SK-N-SH (cell line): ENCODE data around the gene OLFM1. TPM values are rescaled to one million over a fixed set of nuclear protein-coding genes. Genes with fewer than 3 reads are reported as not detected.

Source experiments
- CTCF ChIA-PET: fragments of 300-600, 350-600 bp; formaldehyde crosslinking; extraction: SDS; loops from one replicate; lab custom pipeline; 2021; lab: Yijun Ruan, JAX
- POLR2A ChIA-PET: fragments of 350-600 bp; sonication (Branson Sonifier 250); formaldehyde crosslinking; extraction: SDS; loops from one replicate; lab custom pipeline; 2020; ENCODE audit warnings: antibody characterized with exemption, inconsistent platforms; lab: Yijun Ruan, JAX
- DNase-seq: peaks from one replicate; pipeline ENCODE4 v3.0.0; 2012
- H2AFZ ChIP-seq: fragments of 200-600 bp; sonication (generic); 2 replicates; pipeline ENCODE4 v1.8.1; 2016; ENCODE audit warnings: antibody characterized with exemption, mild to moderate bottlenecking, low read depth
- H3F3A ChIP-seq: fragments of 200-600 bp; sonication (generic); replicated peaks from 2 replicates; pipeline ENCODE3; 2016; ENCODE audit warnings: antibody characterized with exemption, mild to moderate bottlenecking; ENCODE audit not compliant: insufficient read depth
- H3K27ac ChIP-seq, 2 experiments: fragments of 200-500 bp in 1 of 2; fragments of 200-600 bp in 1 of 2; sonication (Bioruptor generic) in 1 of 2; sonication (generic), shearing (Covaris generic) in 1 of 2; 2 replicates each; pipeline versions ENCODE4 v1.5.1 to v1.6.1; 2014 to 2016; ENCODE audit warnings: low read depth in 2 of 2, inconsistent platforms in 1 of 2, low read length in 1 of 2, mild to moderate bottlenecking in 1 of 2, mixed read lengths in 1 of 2
- H3K27me3 ChIP-seq: fragments of 200-600 bp; sonication (generic), shearing (Covaris generic); 2 replicates; pipeline ENCODE4 v1.6.1; 2016; ENCODE audit warnings: mixed run types; ENCODE audit not compliant: insufficient read depth
- H3K36me3 ChIP-seq, 2 experiments: fragments of 200-500 bp in 1 of 2; fragments of 200-600 bp in 1 of 2; sonication (Bioruptor generic) in 1 of 2; sonication (generic) in 1 of 2; replicated peaks in 1 of 2; 2 replicates each; pipeline versions ENCODE3 to v1.5.1; 2014 to 2016; ENCODE audit warnings: low read length in 1 of 2, mild to moderate bottlenecking in 1 of 2; ENCODE audit not compliant: insufficient read depth in 2 of 2, control insufficient read depth in 1 of 2
- H3K4me1 ChIP-seq, 2 experiments: fragments of 200-500 bp in 1 of 2; fragments of 200-600 bp in 1 of 2; sonication (Bioruptor generic) in 1 of 2; sonication (generic), shearing (Covaris generic) in 1 of 2; 2 replicates each; pipeline versions ENCODE4 v1.5.1 to v1.6.1; 2014 to 2016; ENCODE audit warnings: low read depth in 1 of 2, low read length in 1 of 2, mixed run types in 1 of 2; ENCODE audit not compliant: insufficient read depth in 2 of 2, control insufficient read depth in 1 of 2
- H3K4me2 ChIP-seq: fragments of 200-600 bp; sonication (generic), shearing (Covaris generic); 2 replicates; pipeline ENCODE4 v1.6.1; 2017; ENCODE audit warnings: mixed run types
- H3K4me3 ChIP-seq, 2 experiments: fragments of 200-500 bp in 1 of 2; fragments of 200-600 bp in 1 of 2; sonication (Bioruptor generic) in 1 of 2; sonication (generic), shearing (Covaris generic) in 1 of 2; 2 replicates each; pipeline versions ENCODE4 v1.5.1 to v1.8.1; 2014 to 2016; ENCODE audit warnings: low read depth in 2 of 2, inconsistent platforms in 1 of 2, low read length in 1 of 2, mild to moderate bottlenecking in 1 of 2, mixed read lengths in 1 of 2, moderate library complexity in 1 of 2
- H3K79me2 ChIP-seq: fragments of 200-600 bp; sonication (generic); 2 replicates; pipeline ENCODE4 v1.8.1; 2017; ENCODE audit warnings: mild to moderate bottlenecking; ENCODE audit not compliant: insufficient read depth
- H3K9ac ChIP-seq: fragments of 200-600 bp; sonication (generic); 2 replicates; pipeline ENCODE4 v1.6.1; 2017; ENCODE audit warnings: mixed run types
- H3K9me2 ChIP-seq: fragments of 200-600 bp; sonication (generic); 2 replicates; pipeline ENCODE4 v1.6.1; 2017; ENCODE audit warnings: mixed run types
- H3K9me3 ChIP-seq: fragments of 200-600 bp; sonication (generic); 2 replicates; pipeline ENCODE4 v1.6.1; 2017; ENCODE audit warnings: mixed run types, mild to moderate bottlenecking, moderate library complexity
- H4K20me1 ChIP-seq: fragments of 200-600 bp; sonication (generic); 2 replicates; pipeline ENCODE4 v1.6.1; 2017; ENCODE audit warnings: mild to moderate bottlenecking, mixed run types; ENCODE audit not compliant: insufficient read depth
- CHD2 ChIP-seq: fragments of 150-350 bp; IDR thresholded peaks from 2 replicates; pipeline ENCODE4 v1.6.1; 2018; ENCODE audit warnings: low read length; ENCODE audit not compliant: partially characterized antibody
- EP300 ChIP-seq, 2 experiments: IDR thresholded peaks; 2 replicates each; pipeline versions ENCODE4 v1.4.0 to v1.6.1; 2012; ENCODE audit warnings: borderline replicate concordance in 1 of 2, low read depth in 1 of 2, low read length in 1 of 2
- FOXM1 ChIP-seq: IDR thresholded peaks from 2 replicates; pipeline ENCODE4 v1.4.0; 2012; ENCODE audit warnings: low read depth, mild to moderate bottlenecking
- GABPA ChIP-seq: IDR thresholded peaks from 2 replicates; pipeline ENCODE4 v1.4.0; 2012; ENCODE audit warnings: low read depth, mild to moderate bottlenecking
- GATA2 ChIP-seq: sonication (generic); formaldehyde crosslinking; IDR thresholded peaks from 2 replicates; pipeline ENCODE4 v1.5.0; 2020; ENCODE audit warnings: mild to moderate bottlenecking, missing genetic modification reagents
- JUND ChIP-seq: IDR thresholded peaks from 2 replicates; pipeline ENCODE4 v1.4.0; 2012
- MEF2A ChIP-seq: IDR thresholded peaks from 2 replicates; pipeline ENCODE4 v1.4.0; 2012; ENCODE audit warnings: low read depth, borderline replicate concordance
- MXI1 ChIP-seq: IDR thresholded peaks from 2 replicates; pipeline ENCODE4 v1.6.1; 2012; ENCODE audit warnings: mild to moderate bottlenecking, low read depth, low read length, improper control_type of control experiment
- NFIC ChIP-seq: IDR thresholded peaks from 2 replicates; pipeline ENCODE4 v1.4.0; 2012; ENCODE audit warnings: borderline replicate concordance
- NRF1 ChIP-seq: IDR thresholded peaks from 2 replicates; pipeline ENCODE4 v1.6.1; 2012; ENCODE audit warnings: low read depth, mild to moderate bottlenecking, low read length
- RAD21 ChIP-seq: IDR thresholded peaks from 2 replicates; pipeline ENCODE4 v1.6.1; 2012; ENCODE audit warnings: mild to moderate bottlenecking, low read length
- RCOR1 ChIP-seq: fragments of 150-350 bp; IDR thresholded peaks from 2 replicates; pipeline ENCODE4 v1.6.1; 2017; ENCODE audit warnings: antibody characterized with exemption, low read length
- RXRA ChIP-seq: IDR thresholded peaks from 2 replicates; pipeline ENCODE4 v1.4.0; 2012; ENCODE audit warnings: low read depth, mild to moderate bottlenecking, borderline replicate concordance
- SIN3A ChIP-seq: IDR thresholded peaks from 2 replicates; pipeline ENCODE4 v1.6.1; 2012; ENCODE audit warnings: low read depth, mild to moderate bottlenecking, low read length, moderate library complexity, borderline replicate concordance
- YY1 ChIP-seq: IDR thresholded peaks from 2 replicates; pipeline ENCODE4 v1.4.0; 2012; ENCODE audit warnings: low read depth, mild to moderate bottlenecking
- WGBS: methylation state at CpG from one replicate; pipeline ENCODE4 v1.1.6; 2017; ENCODE audit warnings: low lambda C conversion rate; 5-methylcytosine and 5-hydroxymethylcytosine counted together
- polyA plus RNA-seq, 3 experiments: library from polyadenylated mRNA; depleted of rRNA; stranded (reverse); fragments of >200 nt; gene quantifications; 2 replicates each; pipeline ENCODE4 v1.2.3, GENCODE V29; 2012
- TF ChIP-seq, protein P1 (sequence below): IDR thresholded peaks from 2 replicates; pipeline ENCODE4 v1.6.1; 2012; ENCODE audit warnings: mild to moderate bottlenecking, low read depth, low read length, moderate library complexity
- TF ChIP-seq, protein P2 (sequence below): IDR thresholded peaks from 2 replicates; pipeline ENCODE4; 2012
- TF ChIP-seq, protein P3 (sequence below): IDR thresholded peaks from 2 replicates; pipeline ENCODE4 v1.4.0; 2012; ENCODE audit warnings: low read depth
- TF ChIP-seq, protein P4 (sequence below): IDR thresholded peaks from 2 replicates; pipeline ENCODE4 v1.4.0; 2012; ENCODE audit warnings: low read depth, borderline replicate concordance
- TF ChIP-seq, protein P5 (sequence below): fragments of 150-350 bp; IDR thresholded peaks from 2 replicates; pipeline ENCODE4 v1.6.1; 2017; ENCODE audit warnings: antibody characterized with exemption, low read length, low read depth, borderline replicate concordance

Gene OLFM1
- polyA plus RNA-seq, 1 of the 3 experiments (the other 2 are of a cell fraction): 15.9 TPM

DNA sequence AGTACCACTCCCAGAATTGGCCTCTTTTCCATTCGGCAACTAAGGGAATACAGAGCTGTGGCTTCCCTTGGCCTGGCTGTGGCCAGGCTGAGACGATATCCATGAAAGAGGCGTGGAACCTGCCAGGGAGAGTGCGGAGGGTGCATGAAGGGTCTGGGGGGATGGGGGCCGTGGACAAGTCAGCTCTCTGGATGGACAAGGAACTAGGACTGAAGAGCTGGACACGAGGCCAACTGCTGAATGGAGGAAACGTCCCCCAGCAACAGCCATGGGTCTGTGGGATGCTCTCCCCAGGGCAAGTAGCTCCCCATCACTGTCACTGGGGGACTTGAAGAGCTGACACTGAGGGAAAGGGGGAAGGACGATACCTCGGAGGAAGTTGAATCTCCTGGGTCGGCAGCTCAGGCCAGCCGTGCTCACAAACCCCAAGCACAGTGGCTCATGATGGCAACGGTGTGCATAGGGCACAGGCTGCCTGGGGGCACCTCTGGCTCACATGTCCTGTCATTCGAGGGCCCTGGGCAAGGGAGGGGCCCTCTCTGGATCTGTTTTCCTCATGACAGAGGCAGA lies 4.1 kb upstream of the OLFM1 start:
- DNase-seq: no peak

DNA sequence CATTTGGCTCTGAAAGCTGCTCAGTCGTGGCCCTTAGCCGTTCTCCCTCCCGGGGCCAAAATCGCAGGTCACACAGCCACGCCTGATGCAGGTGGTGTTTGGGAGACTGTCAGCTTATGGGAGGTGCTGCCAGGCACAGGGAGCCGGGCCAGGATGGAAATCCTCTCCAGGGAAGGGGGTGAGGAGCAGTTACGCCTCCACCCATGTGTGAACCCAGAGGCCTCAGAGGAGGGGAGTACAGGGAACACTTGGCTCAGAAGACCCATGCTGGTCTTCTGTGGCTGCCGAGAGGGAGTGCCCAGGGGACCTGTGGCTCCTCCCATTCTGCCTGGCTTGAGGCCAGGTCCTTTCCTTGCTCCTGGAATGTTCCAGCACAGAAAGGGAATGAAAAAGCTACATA lies 3.6 kb upstream of the OLFM1 start:
- H3K4me1 ChIP-seq: peaks cover 0 to 10% of the 10 kb centered on the region in 2 experiments; a peak in 1 of 4 replicates
- H3K4me3 ChIP-seq: no peak overlapping the region
- H3F3A ChIP-seq: peaks cover 4% of the 10 kb centered on the region
- H3K36me3 ChIP-seq: no peaks in the 10 kb centered on the region
- no peak overlapping the region for H3K4me2 ChIP-seq
- H3K9me2 ChIP-seq: no peaks in the 10 kb centered on the region
- no peaks in the 10 kb centered on the region for H3K9me3 ChIP-seq
- 67% methylated on average over 6 of the region's 8 CpGs for WGBS
- no peak for DNase-seq
- no peaks in the 10 kb centered on the region for H3K79me2 ChIP-seq
- no peak overlapping the region for H3K9ac ChIP-seq
- 0 out of 2 replicates have a peak, but pooled peaks cover 4% of the 10 kb centered on the region for H4K20me1 ChIP-seq
- CTCF ChIA-PET: interaction anchor here (0.8 to 9.9 kb wide), 4 partner anchors 100 to 390 kb away, joined by 3 to 290 read pairs (median 80); no protein-coding TSS in a partner anchor
- TF ChIP-seq MEF2A (no peak), EP300 (IDR thresholded peaks at IDR 0.05; ENCODE audit: borderline replicate concordance in 1 of 2, low read depth in 1 of 2, low read length in 1 of 2) (no peak), YY1 (no peak), NRF1 (no peak), SIN3A (no peak), GABPA (no peak), CHD2 (no peak), NFIC (no peak), FOXM1 (no peak), RAD21 (no peak), JUND (no peak), MXI1 (no peak)
- TF ChIP-seq, protein P1, sequence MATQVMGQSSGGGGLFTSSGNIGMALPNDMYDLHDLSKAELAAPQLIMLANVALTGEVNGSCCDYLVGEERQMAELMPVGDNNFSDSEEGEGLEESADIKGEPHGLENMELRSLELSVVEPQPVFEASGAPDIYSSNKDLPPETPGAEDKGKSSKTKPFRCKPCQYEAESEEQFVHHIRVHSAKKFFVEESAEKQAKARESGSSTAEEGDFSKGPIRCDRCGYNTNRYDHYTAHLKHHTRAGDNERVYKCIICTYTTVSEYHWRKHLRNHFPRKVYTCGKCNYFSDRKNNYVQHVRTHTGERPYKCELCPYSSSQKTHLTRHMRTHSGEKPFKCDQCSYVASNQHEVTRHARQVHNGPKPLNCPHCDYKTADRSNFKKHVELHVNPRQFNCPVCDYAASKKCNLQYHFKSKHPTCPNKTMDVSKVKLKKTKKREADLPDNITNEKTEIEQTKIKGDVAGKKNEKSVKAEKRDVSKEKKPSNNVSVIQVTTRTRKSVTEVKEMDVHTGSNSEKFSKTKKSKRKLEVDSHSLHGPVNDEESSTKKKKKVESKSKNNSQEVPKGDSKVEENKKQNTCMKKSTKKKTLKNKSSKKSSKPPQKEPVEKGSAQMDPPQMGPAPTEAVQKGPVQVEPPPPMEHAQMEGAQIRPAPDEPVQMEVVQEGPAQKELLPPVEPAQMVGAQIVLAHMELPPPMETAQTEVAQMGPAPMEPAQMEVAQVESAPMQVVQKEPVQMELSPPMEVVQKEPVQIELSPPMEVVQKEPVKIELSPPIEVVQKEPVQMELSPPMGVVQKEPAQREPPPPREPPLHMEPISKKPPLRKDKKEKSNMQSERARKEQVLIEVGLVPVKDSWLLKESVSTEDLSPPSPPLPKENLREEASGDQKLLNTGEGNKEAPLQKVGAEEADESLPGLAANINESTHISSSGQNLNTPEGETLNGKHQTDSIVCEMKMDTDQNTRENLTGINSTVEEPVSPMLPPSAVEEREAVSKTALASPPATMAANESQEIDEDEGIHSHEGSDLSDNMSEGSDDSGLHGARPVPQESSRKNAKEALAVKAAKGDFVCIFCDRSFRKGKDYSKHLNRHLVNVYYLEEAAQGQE: no peak
- TF ChIP-seq, protein P2, sequence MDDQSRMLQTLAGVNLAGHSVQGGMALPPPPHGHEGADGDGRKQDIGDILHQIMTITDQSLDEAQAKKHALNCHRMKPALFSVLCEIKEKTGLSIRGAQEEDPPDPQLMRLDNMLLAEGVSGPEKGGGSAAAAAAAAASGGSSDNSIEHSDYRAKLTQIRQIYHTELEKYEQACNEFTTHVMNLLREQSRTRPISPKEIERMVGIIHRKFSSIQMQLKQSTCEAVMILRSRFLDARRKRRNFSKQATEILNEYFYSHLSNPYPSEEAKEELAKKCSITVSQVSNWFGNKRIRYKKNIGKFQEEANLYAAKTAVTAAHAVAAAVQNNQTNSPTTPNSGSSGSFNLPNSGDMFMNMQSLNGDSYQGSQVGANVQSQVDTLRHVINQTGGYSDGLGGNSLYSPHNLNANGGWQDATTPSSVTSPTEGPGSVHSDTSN: no peak
- TF ChIP-seq, protein P3, sequence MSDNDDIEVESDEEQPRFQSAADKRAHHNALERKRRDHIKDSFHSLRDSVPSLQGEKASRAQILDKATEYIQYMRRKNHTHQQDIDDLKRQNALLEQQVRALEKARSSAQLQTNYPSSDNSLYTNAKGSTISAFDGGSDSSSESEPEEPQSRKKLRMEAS: no peak
- TF ChIP-seq, protein P4, sequence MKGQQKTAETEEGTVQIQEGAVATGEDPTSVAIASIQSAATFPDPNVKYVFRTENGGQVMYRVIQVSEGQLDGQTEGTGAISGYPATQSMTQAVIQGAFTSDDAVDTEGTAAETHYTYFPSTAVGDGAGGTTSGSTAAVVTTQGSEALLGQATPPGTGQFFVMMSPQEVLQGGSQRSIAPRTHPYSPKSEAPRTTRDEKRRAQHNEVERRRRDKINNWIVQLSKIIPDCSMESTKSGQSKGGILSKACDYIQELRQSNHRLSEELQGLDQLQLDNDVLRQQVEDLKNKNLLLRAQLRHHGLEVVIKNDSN: no peak
- TF ChIP-seq, protein P5, sequence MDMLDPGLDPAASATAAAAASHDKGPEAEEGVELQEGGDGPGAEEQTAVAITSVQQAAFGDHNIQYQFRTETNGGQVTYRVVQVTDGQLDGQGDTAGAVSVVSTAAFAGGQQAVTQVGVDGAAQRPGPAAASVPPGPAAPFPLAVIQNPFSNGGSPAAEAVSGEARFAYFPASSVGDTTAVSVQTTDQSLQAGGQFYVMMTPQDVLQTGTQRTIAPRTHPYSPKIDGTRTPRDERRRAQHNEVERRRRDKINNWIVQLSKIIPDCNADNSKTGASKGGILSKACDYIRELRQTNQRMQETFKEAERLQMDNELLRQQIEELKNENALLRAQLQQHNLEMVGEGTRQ: no peak
- no peak overlapping the region for H2AFZ ChIP-seq
- POLR2A ChIA-PET: no interaction called here
- no peak overlapping the region for H3K27ac ChIP-seq
- no peaks in the 10 kb centered on the region for H3K27me3 ChIP-seq

More for the DNA sequence above, 4.1 kb upstream of the OLFM1 start:
- Histone ChIP-seq H3K4me1 (peaks cover 0 to 8% of the 10 kb centered on the region in 2 experiments; a peak in 1 of 4 replicates), H3K4me3 (no peak overlapping the region), H3K9me3 (no peaks in the 10 kb centered on the region), H3F3A (peaks cover 4% of the 10 kb centered on the region), H2AFZ (no peak overlapping the region), H3K36me3 (no peaks in the 10 kb centered on the region)
- 43% methylated on average over 9 of the region's 13 CpGs for WGBS
- POLR2A ChIA-PET: no interaction called here
- TF ChIP-seq NRF1 (no peak), RCOR1 (no peak), RXRA (no peak), FOXM1 (no peak), SIN3A (no peak), GATA2 (CRISPR knock-in tag) (no peak)
- TF ChIP-seq, all 33 proteins: peak for 0
- Histone ChIP-seq H3K9me2 (no peaks in the 10 kb centered on the region), H3K27ac (no peak overlapping the region), H3K27me3 (no peaks in the 10 kb centered on the region), H4K20me1 (0 out of 2 replicates have a peak, but pooled peaks cover 4% of the 10 kb centered on the region), H3K9ac (no peak overlapping the region), H3K4me2 (no peak overlapping the region), H3K79me2 (no peaks in the 10 kb centered on the region)
- CTCF ChIA-PET: interaction anchor here (1.1 to 9.9 kb wide), 4 partner anchors 101 to 329 kb away, joined by 4 to 290 read pairs (median 80); no protein-coding TSS in a partner anchor
